GM12878 (cell line): Measurements from ENCODE around the gene RUBCNL. TPM values are rescaled to one million over a fixed set of nuclear protein-coding genes. Genes with fewer than 3 reads are reported as not detected.

Experiments used
- BHLHE40 ChIP-seq, 2 experiments: fragments of 450-650 bp in 1 of 2; IDR thresholded peaks; 2 replicates each; pipeline ENCODE4 v1.6.1; 2011 to 2017; ENCODE audit warnings: low read depth in 2 of 2, borderline replicate concordance in 1 of 2, improper control_type of control experiment in 1 of 2, low read length in 1 of 2, mild to moderate bottlenecking in 1 of 2
- BMI1 ChIP-seq: fragments of 450-650 bp; IDR thresholded peaks from 2 replicates; pipeline ENCODE4 v1.6.1; 2016; ENCODE audit warnings: mild to moderate bottlenecking, moderate library complexity, borderline replicate concordance
- CEBPB ChIP-seq, 2 experiments: fragments of 150-350 bp in 1 of 2; IDR thresholded peaks; 2 replicates each; pipeline ENCODE4 v1.6.1; 2012 to 2014; ENCODE audit warnings: low read depth in 2 of 2, low read length in 2 of 2, borderline replicate concordance in 1 of 2, inconsistent platforms in 1 of 2
- CHD2 ChIP-seq: IDR thresholded peaks from 2 replicates; pipeline ENCODE4 v1.6.1; 2011; ENCODE audit warnings: low read depth, low read length, improper control_type of control experiment, borderline replicate concordance
- EED ChIP-seq: sonication (generic); IDR thresholded peaks from 2 replicates; pipeline ENCODE4 v1.6.1; 2016; ENCODE audit warnings: antibody characterized with exemption, low read depth
- GATAD2B ChIP-seq: fragments of 450-650 bp; conservative IDR thresholded peaks from 2 replicates; pipeline ENCODE4 v1.6.1; 2017; ENCODE audit warnings: low read depth, mild to moderate bottlenecking, moderate library complexity
- HDAC2 ChIP-seq: fragments of 200-600 bp; sonication (generic); IDR thresholded peaks from 2 replicates; pipeline ENCODE4 v1.6.1; 2017
- HDGF ChIP-seq: fragments of 450-650 bp; IDR thresholded peaks from 2 replicates; pipeline ENCODE4 v1.6.1; 2016; ENCODE audit warnings: antibody characterized with exemption
- KDM1A ChIP-seq: fragments of 200-600 bp; sonication (generic); IDR thresholded peaks from 2 replicates; pipeline ENCODE4 v1.6.1; 2016; ENCODE audit warnings: borderline replicate concordance
- MEF2A ChIP-seq: IDR thresholded peaks from 2 replicates; pipeline ENCODE4 v1.6.1; 2011; ENCODE audit warnings: low read depth, mild to moderate bottlenecking, low read length, moderate library complexity; ENCODE audit not compliant: insufficient read depth
- MEF2B ChIP-seq: fragments of 450-650 bp; IDR thresholded peaks from 2 replicates; pipeline ENCODE4 v1.6.1; 2018; ENCODE audit warnings: mild to moderate bottlenecking, moderate library complexity; ENCODE audit not compliant: partially characterized antibody, poor library complexity, severe bottlenecking
- NRF1 ChIP-seq: conservative IDR thresholded peaks from 2 replicates; pipeline ENCODE4 v1.6.1; 2011; ENCODE audit warnings: mild to moderate bottlenecking, low read depth, low read length, improper control_type of control experiment
- PAX5 ChIP-seq: IDR thresholded peaks from 2 replicates; pipeline ENCODE4 v1.6.1; 2011; ENCODE audit warnings: low read depth, low read length, borderline replicate concordance
- PML ChIP-seq: IDR thresholded peaks from 2 replicates; pipeline ENCODE4 v1.6.1; 2012; ENCODE audit warnings: low read length, inconsistent platforms
- SREBF2 ChIP-seq: IDR thresholded peaks from 2 replicates; pipeline ENCODE4 v1.6.1; 2012; ENCODE audit warnings: mild to moderate bottlenecking, low read length
- SRF ChIP-seq, 2 experiments: IDR thresholded peaks; 2 replicates each; pipeline ENCODE4 v1.6.1; 2011; ENCODE audit warnings: low read depth in 2 of 2, low read length in 2 of 2, mild to moderate bottlenecking in 1 of 2, moderate library complexity in 1 of 2
- STAT1 ChIP-seq: fragments of 450-650 bp; conservative IDR thresholded peaks from 2 replicates; pipeline ENCODE4 v1.6.1; 2014; ENCODE audit warnings: antibody characterized with exemption, mild to moderate bottlenecking
- STAT3 ChIP-seq: IDR thresholded peaks from 2 replicates; pipeline ENCODE4 v1.6.1; 2011; ENCODE audit warnings: low read depth, low read length, improper control_type of control experiment
- TAF1 ChIP-seq: IDR thresholded peaks from 2 replicates; pipeline ENCODE4 v1.6.1; 2011; ENCODE audit warnings: mild to moderate bottlenecking, low read depth, low read length, borderline replicate concordance
- polyA plus RNA-seq, 11 experiments: library from polyadenylated mRNA; depleted of rRNA in 4 of 11; unstranded in 6 of 11; stranded (reverse) in 5 of 11; fragments of >200 nt; fragmentation: Nextera tagmentation in 4 of 11; fragmentation: Illumina TruSeq in 1 of 11; extraction: Ambion mirVana in 4 of 11; extraction: Trizol in 1 of 11; gene quantifications; 1 replicate in 1 of 11; 2 replicates in 10 of 11; pipeline versions ENCODE4 v1.2.1 to v1.2.3, GENCODE V29; 2011 to 2016; ENCODE audit warnings: inconsistent platforms in 2 of 11, missing spikeins in 2 of 11, low read depth in 1 of 11
- total RNA-seq, 4 experiments: library from RNA; depleted of rRNA in 3 of 4; stranded (reverse); fragments of >200 nt in 3 of 4; fragmentation: Illumina TruSeq in 1 of 4; extraction: Trizol in 1 of 4; gene quantifications; 2 replicates each; pipeline versions ENCODE4 v1.2.1 to v1.2.3, GENCODE V29; 2013 to 2021
- TF ChIP-seq, protein P1 (sequence below): IDR thresholded peaks from 2 replicates; pipeline ENCODE4 v1.6.1; 2011; ENCODE audit warnings: borderline replicate concordance, low read depth, mild to moderate bottlenecking, moderate library complexity, low read length; ENCODE audit not compliant: insufficient read depth, poor library complexity, severe bottlenecking
- TF ChIP-seq, protein P2 (sequence below): IDR thresholded peaks from 2 replicates; pipeline ENCODE4 v1.6.1; 2012; ENCODE audit warnings: mild to moderate bottlenecking, low read depth, low read length
- TF ChIP-seq, protein P3 (sequence below): IDR thresholded peaks from 2 replicates; pipeline ENCODE4 v1.6.1; 2011; ENCODE audit warnings: low read depth, mild to moderate bottlenecking, low read length, moderate library complexity, borderline replicate concordance; ENCODE audit errors: extremely low read depth

The RUBCNL gene
- total and polyA plus RNA-seq, 10 of the 15 experiments (the other 5 are each of a cell fraction or from before 2014, with no cell fraction given) = 0.71 to 51.9 (median 38.2) TPM

DNA sequence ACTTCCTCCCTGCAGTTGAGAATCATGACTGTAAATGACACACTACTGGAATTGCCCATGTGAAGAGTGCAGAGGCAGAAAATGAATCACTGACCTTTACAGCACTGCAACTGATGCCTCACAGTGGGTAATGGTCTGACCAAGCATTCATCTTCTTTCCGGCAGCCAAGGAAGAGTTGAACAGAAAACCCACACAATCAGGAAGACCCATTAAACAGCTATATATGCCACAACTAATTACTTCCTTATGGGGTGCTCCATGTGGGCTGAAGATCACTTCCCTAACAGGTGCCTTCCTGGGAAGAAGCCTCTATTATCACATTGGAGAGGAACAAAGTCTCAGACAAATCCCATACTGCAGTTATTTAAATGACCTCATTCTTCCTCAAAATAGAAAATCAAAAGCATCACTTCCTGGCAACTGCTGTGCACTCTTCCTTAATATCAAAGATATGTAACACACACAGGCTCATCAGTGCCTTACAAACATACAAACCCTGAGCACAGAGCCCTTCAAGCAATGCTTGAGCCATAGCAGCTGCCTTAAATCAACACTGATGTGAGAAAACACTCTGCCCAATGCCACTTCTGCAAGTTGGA is 45.8 kb downstream of the RUBCNL start (continued):
- TF ChIP-seq PAX5 (0 out of 2 replicates have a peak, but pooled peaks have one; percentile 33), CHD2 (no peak), STAT3 (no peak), GATAD2B (no peak), EED (peak; percentile 89), SRF (IDR thresholded peaks at IDR 0.05; ENCODE audit: low read depth in 2 of 2, low read length in 2 of 2) (no peak), SREBF2 (no peak), HDGF (no peak), BMI1 (no peak), TAF1 (no peak), STAT1 (no peak), MEF2B (no peak), KDM1A (no peak), PML (no peak; the same call in 1 of the 2 replicates), MEF2A (no peak), CEBPB (IDR thresholded peaks at IDR 0.05; ENCODE audit: borderline replicate concordance in 1 of 2, low read depth in 2 of 2, low read length in 2 of 2) (no peak), BHLHE40 (IDR thresholded peaks at IDR 0.05; ENCODE audit: borderline replicate concordance in 1 of 2, low read depth in 2 of 2, low read length in 1 of 2) (no peak), NRF1 (no peak), HDAC2 (no peak)
- TF ChIP-seq, protein P1, sequence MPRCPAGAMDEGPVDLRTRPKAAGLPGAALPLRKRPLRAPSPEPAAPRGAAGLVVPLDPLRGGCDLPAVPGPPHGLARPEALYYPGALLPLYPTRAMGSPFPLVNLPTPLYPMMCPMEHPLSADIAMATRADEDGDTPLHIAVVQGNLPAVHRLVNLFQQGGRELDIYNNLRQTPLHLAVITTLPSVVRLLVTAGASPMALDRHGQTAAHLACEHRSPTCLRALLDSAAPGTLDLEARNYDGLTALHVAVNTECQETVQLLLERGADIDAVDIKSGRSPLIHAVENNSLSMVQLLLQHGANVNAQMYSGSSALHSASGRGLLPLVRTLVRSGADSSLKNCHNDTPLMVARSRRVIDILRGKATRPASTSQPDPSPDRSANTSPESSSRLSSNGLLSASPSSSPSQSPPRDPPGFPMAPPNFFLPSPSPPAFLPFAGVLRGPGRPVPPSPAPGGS = peak; percentile 37
- TF ChIP-seq, protein P2, sequence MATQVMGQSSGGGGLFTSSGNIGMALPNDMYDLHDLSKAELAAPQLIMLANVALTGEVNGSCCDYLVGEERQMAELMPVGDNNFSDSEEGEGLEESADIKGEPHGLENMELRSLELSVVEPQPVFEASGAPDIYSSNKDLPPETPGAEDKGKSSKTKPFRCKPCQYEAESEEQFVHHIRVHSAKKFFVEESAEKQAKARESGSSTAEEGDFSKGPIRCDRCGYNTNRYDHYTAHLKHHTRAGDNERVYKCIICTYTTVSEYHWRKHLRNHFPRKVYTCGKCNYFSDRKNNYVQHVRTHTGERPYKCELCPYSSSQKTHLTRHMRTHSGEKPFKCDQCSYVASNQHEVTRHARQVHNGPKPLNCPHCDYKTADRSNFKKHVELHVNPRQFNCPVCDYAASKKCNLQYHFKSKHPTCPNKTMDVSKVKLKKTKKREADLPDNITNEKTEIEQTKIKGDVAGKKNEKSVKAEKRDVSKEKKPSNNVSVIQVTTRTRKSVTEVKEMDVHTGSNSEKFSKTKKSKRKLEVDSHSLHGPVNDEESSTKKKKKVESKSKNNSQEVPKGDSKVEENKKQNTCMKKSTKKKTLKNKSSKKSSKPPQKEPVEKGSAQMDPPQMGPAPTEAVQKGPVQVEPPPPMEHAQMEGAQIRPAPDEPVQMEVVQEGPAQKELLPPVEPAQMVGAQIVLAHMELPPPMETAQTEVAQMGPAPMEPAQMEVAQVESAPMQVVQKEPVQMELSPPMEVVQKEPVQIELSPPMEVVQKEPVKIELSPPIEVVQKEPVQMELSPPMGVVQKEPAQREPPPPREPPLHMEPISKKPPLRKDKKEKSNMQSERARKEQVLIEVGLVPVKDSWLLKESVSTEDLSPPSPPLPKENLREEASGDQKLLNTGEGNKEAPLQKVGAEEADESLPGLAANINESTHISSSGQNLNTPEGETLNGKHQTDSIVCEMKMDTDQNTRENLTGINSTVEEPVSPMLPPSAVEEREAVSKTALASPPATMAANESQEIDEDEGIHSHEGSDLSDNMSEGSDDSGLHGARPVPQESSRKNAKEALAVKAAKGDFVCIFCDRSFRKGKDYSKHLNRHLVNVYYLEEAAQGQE = no peak
- TF ChIP-seq, protein P3, sequence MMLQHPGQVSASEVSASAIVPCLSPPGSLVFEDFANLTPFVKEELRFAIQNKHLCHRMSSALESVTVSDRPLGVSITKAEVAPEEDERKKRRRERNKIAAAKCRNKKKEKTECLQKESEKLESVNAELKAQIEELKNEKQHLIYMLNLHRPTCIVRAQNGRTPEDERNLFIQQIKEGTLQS = no peak
- TF ChIP-seq, all 136 proteins: peak for 19
